Measurements from ENCODE around the gene IL18.
"Not testable (repeated sequence)": the region's sequence is repeated elsewhere in the genome, so short reads cannot be mapped to it uniquely, and the experiment has no call there.

Gene IL18

DNA sequence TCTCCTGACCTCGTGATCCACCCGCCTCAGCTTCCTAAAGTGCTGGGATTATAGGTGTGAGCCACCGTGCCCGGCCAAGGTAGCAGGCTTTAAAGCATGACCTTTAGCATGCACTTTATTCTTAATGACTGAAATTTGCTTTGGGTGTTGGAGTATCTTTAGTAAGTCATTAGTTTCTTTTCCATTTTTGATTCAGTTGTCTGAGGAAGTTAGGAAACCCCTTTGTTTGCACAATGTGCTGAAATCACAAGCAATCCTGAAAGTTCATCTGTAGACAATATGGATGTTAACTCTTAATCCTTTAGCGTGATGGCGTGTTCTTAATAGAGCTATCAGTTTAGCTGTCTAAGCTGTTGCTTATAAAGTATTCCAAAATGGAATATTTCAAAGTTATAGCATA is 60.4 kb downstream of the IL18 start:
- POLR2A ChIA-PET, result no interaction called here
- Histone ChIP-seq H3K4me3 (ENCODE audit: control insufficient read depth in 1 of 7, extremely low read depth in 1 of 7, insufficient read depth in 4 of 7, low read depth in 2 of 7, low read length in 6 of 7) (no peak overlapping the region), H3K27ac (ENCODE audit: insufficient read depth in 1 of 2, low read depth in 1 of 2, low read length in 2 of 2, poor library complexity in 1 of 2, severe bottlenecking in 2 of 2) (no peak overlapping the region), H3K4me1 (ENCODE audit: control extremely low read depth in 1 of 4, control insufficient read depth in 4 of 4, insufficient read depth in 4 of 4, low read length in 3 of 4) (no peaks in the 10 kb centered on the region), H3K27me3 (replicated peaks in 2 of 5; ENCODE audit: control insufficient read depth in 4 of 5, insufficient read depth in 5 of 5, low read length in 4 of 5) (no peaks in the 10 kb centered on the region), H3K36me3 (ENCODE audit: control insufficient read depth in 4 of 4, insufficient read depth in 4 of 4, low read length in 3 of 4) (no peaks in the 10 kb centered on the region), H3K9me3 (ENCODE audit: control extremely low read depth in 1 of 5, control insufficient read depth in 4 of 5, insufficient read depth in 2 of 5, low read depth in 1 of 5, low read length in 4 of 5) (no peaks in the 10 kb centered on the region)
- CTCF ChIA-PET, result interaction anchor here (0.6 to 2.1 kb wide), 6 partner anchors 9 to 92 kb away, joined by 3 to 9 read pairs (median 3); no protein-coding TSS in a partner anchor
- DNase-seq, result no peak
- no CpG with 5 or more reads among the region's 6 CpGs for WGBS (ENCODE audit: insufficient coverage)

- H3K4me1 ChIP-seq (ENCODE audit: control extremely low read depth in 1 of 4, control insufficient read depth in 4 of 4, insufficient read depth in 4 of 4, low read length in 3 of 4), result no peaks in the 10 kb centered on the region
- H3K27ac ChIP-seq (ENCODE audit: insufficient read depth in 1 of 2, low read depth in 1 of 2, low read length in 2 of 2, poor library complexity in 1 of 2, severe bottlenecking in 2 of 2), result no peak overlapping the region
- ChIA-PET POLR2A (no interaction called here), CTCF (interaction anchor here (1.8 to 3.0 kb wide), 2 partner anchors 13 to 180 kb away, joined by 5 to 10 read pairs; no protein-coding TSS in a partner anchor)
- H3K9me3 ChIP-seq (ENCODE audit: control extremely low read depth in 1 of 5, control insufficient read depth in 4 of 5, insufficient read depth in 2 of 5, low read depth in 1 of 5, low read length in 4 of 5), result no peaks in the 10 kb centered on the region
- no peak overlapping the region for H3K4me3 ChIP-seq (ENCODE audit: control insufficient read depth in 1 of 7, extremely low read depth in 1 of 7, insufficient read depth in 4 of 7, low read depth in 2 of 7, low read length in 6 of 7)
- no peak for DNase-seq
- WGBS (ENCODE audit: insufficient coverage), result 100% methylated on average over 1 of the region's 2 CpGs
- H3K27me3 ChIP-seq (replicated peaks in 2 of 5; ENCODE audit: control insufficient read depth in 4 of 5, insufficient read depth in 5 of 5, low read length in 4 of 5), result no peaks in the 10 kb centered on the region
- H3K36me3 ChIP-seq (ENCODE audit: control insufficient read depth in 4 of 4, insufficient read depth in 4 of 4, low read length in 3 of 4), result peaks cover 2 to 21% (median 9%) of the 10 kb centered on the region in 4 experiments
Observed at GRCh38 chr11:112100462-112100861, 63.4 kb downstream of the IL18 start.

DNA sequence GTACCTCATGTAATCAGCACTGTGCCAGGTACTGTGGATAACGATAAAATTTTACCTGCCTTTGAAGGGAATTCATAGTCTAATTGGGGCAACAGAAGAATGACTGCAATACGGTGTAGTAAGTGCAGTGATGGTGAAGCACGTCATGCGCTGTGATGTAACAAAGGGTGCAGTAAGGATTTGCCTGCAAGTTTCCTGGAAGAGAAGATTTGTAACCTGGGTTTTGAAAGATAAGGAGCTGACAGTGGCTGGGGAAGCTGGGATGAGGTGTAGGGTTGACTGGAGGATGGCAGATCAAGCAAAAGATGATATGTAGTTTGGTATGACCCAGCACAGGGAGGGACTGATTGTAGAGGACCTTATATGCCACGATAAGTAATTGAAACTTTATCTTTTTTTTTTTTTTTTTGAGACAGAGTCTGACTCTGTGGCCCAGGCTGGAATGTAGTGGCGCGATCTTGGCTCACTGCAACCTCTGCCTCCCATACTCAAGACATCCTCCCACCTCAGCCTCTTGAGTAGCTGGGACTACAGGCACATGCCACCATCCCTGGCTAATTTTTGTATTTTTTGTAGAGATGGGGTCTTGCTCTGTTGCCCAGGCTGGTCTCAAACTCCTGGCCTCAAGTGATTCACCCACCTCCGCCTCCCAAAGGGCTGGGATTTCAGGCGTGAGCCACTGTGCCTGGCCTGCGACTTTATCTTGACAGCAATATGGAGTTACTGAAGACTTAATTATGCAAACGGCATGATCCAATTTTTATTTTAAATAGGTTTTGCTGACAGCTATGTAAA is 66.0 kb downstream of the IL18 start:
- no peak overlapping the region for H3K27ac ChIP-seq (ENCODE audit: insufficient read depth in 1 of 2, low read depth in 1 of 2, low read length in 2 of 2, poor library complexity in 1 of 2, severe bottlenecking in 2 of 2)
- POLR2A ChIA-PET, result no interaction called here
- H3K9me3 ChIP-seq (ENCODE audit: control extremely low read depth in 1 of 5, control insufficient read depth in 4 of 5, insufficient read depth in 2 of 5, low read depth in 1 of 5, low read length in 4 of 5), result no peaks in the 10 kb centered on the region
- no peaks in the 10 kb centered on the region for H3K4me1 ChIP-seq (ENCODE audit: control extremely low read depth in 1 of 4, control insufficient read depth in 4 of 4, insufficient read depth in 4 of 4, low read length in 3 of 4)
- no peak for DNase-seq
- no peaks in the 10 kb centered on the region for H3K27me3 ChIP-seq (replicated peaks in 2 of 5; ENCODE audit: control insufficient read depth in 4 of 5, insufficient read depth in 5 of 5, low read length in 4 of 5)
- CTCF ChIA-PET, result interaction anchor here (0.6 to 2.4 kb wide), 5 partner anchors 9 to 1162 kb away, joined by 3 to 7 read pairs (median 3); partner anchors contain the start of genes SDHD and TIMM8B
- 98% methylated on average over 7 of the region's 11 CpGs for WGBS (ENCODE audit: insufficient coverage)
- no peak overlapping the region for H3K4me3 ChIP-seq (ENCODE audit: control insufficient read depth in 1 of 7, extremely low read depth in 1 of 7, insufficient read depth in 4 of 7, low read depth in 2 of 7, low read length in 6 of 7)
- peaks cover 4 to 33% (median 16%) of the 10 kb centered on the region in 4 experiments for H3K36me3 ChIP-seq (ENCODE audit: control insufficient read depth in 4 of 4, insufficient read depth in 4 of 4, low read length in 3 of 4)

- DNase-seq, result no peak
- no peaks in the 10 kb centered on the region for H3K27me3 ChIP-seq (replicated peaks in 2 of 5; ENCODE audit: control insufficient read depth in 4 of 5, insufficient read depth in 5 of 5, low read length in 4 of 5)
- POLR2A ChIA-PET, result interaction anchor here (0.6 kb wide), 1 partner anchor 14 kb away, joined by 3 read pairs; no protein-coding TSS in a partner anchor
- H3K4me1 ChIP-seq (ENCODE audit: control extremely low read depth in 1 of 4, control insufficient read depth in 4 of 4, insufficient read depth in 4 of 4, low read length in 3 of 4), result no peaks in the 10 kb centered on the region
- H3K27ac ChIP-seq (ENCODE audit: insufficient read depth in 1 of 2, low read depth in 1 of 2, low read length in 2 of 2, poor library complexity in 1 of 2, severe bottlenecking in 2 of 2), result no peak overlapping the region
- peaks cover 8 to 47% (median 27%) of the 10 kb centered on the region in 4 experiments for H3K36me3 ChIP-seq (ENCODE audit: control insufficient read depth in 4 of 4, insufficient read depth in 4 of 4, low read length in 3 of 4)
- H3K4me3 ChIP-seq (ENCODE audit: control insufficient read depth in 1 of 7, extremely low read depth in 1 of 7, insufficient read depth in 4 of 7, low read depth in 2 of 7, low read length in 6 of 7), result no peak overlapping the region
- CTCF ChIA-PET, result interaction anchor here (1.5 to 2.4 kb wide), 3 partner anchors 11 to 81 kb away, joined by 3 to 7 read pairs (median 3); no protein-coding TSS in a partner anchor
- H3K9me3 ChIP-seq (ENCODE audit: control extremely low read depth in 1 of 5, control insufficient read depth in 4 of 5, insufficient read depth in 2 of 5, low read depth in 1 of 5, low read length in 4 of 5), result no peaks in the 10 kb centered on the region
Observed at GRCh38 chr11:112096194-112096593, 67.7 kb downstream of the IL18 start.

GRCh38 chr11:112095302-112095701 is 68.6 kb downstream of the IL18 start:
- H3K9me3 ChIP-seq (ENCODE audit: control extremely low read depth in 1 of 5, control insufficient read depth in 4 of 5, insufficient read depth in 2 of 5, low read depth in 1 of 5, low read length in 4 of 5); H3K4me3 ChIP-seq (ENCODE audit: control insufficient read depth in 1 of 7, extremely low read depth in 1 of 7, insufficient read depth in 4 of 7, low read depth in 2 of 7, low read length in 6 of 7); DNase-seq; POLR2A ChIA-PET; H3K27me3 ChIP-seq (replicated peaks in 2 of 5; ENCODE audit: control insufficient read depth in 4 of 5, insufficient read depth in 5 of 5, low read length in 4 of 5); H3K27ac ChIP-seq (ENCODE audit: insufficient read depth in 1 of 2, low read depth in 1 of 2, low read length in 2 of 2, poor library complexity in 1 of 2, severe bottlenecking in 2 of 2); H3K4me1 ChIP-seq (ENCODE audit: control extremely low read depth in 1 of 4, control insufficient read depth in 4 of 4, insufficient read depth in 4 of 4, low read length in 3 of 4): not testable (repeated sequence)
- no CpG with 5 or more reads among the region's 2 CpGs for WGBS (ENCODE audit: insufficient coverage)
- peaks cover 11 to 56% (median 33%) of the 10 kb centered on the region in 4 experiments for H3K36me3 ChIP-seq (ENCODE audit: control insufficient read depth in 4 of 4, insufficient read depth in 4 of 4, low read length in 3 of 4)
- CTCF ChIA-PET, result interaction anchor here (1.5 kb wide), 1 partner anchor 18 kb away, joined by 3 read pairs; no protein-coding TSS in a partner anchor

Data from common myeloid progenitor, CD34-positive (primary cell).